Esophagus muscularis mucosa (tissue), 3 donors: ENCODE measurements around the gene ATP11C.

Experiments
- POLR2A ChIP-seq: fragments of 450-650 bp; IDR thresholded peaks from one replicate; pipeline ENCODE4 v1.6.1; 2017; ENCODE audit warnings: antibody characterized with exemption, moderate library complexity, mild to moderate bottlenecking, low read depth
- POLR2AphosphoS5 ChIP-seq, 2 donors: sonication (generic); formaldehyde crosslinking; IDR thresholded peaks; one replicate each; pipeline ENCODE4 v1.6.1; 2017; ENCODE audit warnings: antibody characterized with exemption in 2 of 2
- TF ChIP-seq, protein P1 (sequence below), 3 experiments: fragments of 200-600 bp in 2 of 3; fragments of 450-650 bp in 1 of 3; sonication (generic) in 2 of 3; IDR thresholded peaks; one replicate each; pipeline ENCODE4 v1.5.1; 2017 to 2019; ENCODE audit warnings: antibody characterized with exemption in 3 of 3, mild to moderate bottlenecking in 2 of 3, moderate library complexity in 1 of 3

DNA sequence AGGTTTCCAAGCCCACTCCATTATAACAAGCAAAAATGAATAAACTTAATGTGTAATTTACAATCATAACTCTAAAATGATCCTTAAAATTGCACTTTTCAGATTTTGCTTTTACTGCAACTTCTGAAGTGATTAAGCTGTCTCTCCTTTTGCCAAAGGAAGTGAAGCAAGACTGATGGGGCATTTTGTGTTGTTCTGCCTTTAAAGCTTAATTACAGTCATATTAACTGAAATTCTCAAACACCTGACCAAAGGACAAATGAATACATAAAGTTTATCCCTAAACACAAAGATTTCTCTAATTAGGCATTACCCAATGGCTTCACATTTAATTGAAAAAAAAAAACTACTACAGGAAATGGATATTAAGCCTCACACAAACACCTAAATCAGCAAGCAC is 101.8 kb downstream of the ATP11C start:
- TF ChIP-seq, protein P1, sequence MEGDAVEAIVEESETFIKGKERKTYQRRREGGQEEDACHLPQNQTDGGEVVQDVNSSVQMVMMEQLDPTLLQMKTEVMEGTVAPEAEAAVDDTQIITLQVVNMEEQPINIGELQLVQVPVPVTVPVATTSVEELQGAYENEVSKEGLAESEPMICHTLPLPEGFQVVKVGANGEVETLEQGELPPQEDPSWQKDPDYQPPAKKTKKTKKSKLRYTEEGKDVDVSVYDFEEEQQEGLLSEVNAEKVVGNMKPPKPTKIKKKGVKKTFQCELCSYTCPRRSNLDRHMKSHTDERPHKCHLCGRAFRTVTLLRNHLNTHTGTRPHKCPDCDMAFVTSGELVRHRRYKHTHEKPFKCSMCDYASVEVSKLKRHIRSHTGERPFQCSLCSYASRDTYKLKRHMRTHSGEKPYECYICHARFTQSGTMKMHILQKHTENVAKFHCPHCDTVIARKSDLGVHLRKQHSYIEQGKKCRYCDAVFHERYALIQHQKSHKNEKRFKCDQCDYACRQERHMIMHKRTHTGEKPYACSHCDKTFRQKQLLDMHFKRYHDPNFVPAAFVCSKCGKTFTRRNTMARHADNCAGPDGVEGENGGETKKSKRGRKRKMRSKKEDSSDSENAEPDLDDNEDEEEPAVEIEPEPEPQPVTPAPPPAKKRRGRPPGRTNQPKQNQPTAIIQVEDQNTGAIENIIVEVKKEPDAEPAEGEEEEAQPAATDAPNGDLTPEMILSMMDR (IDR thresholded peaks at IDR 0.05) = no peak
- no peak for TF ChIP-seq POLR2AphosphoS5 (IDR thresholded peaks at IDR 0.05)
- TF ChIP-seq POLR2A = no peak
